ENCODE data around the gene DLG4.
"Not testable (repeated sequence)": the region's sequence is repeated elsewhere in the genome, so short reads cannot be mapped to it uniquely, and the experiment has no call there.

The DLG4 gene

GRCh38 chr17:7249830-7250229 is 30.2 kb upstream of the DLG4 start:
- DNase-seq (ENCODE audit: low read depth in 2 of 3, low spot score in 2 of 3): no peak

- no peak for DNase-seq (ENCODE audit: low read depth in 2 of 3, low spot score in 2 of 3)
Observed at GRCh38 chr17:7249214-7249613, 29.6 kb upstream of the DLG4 start.

DNA sequence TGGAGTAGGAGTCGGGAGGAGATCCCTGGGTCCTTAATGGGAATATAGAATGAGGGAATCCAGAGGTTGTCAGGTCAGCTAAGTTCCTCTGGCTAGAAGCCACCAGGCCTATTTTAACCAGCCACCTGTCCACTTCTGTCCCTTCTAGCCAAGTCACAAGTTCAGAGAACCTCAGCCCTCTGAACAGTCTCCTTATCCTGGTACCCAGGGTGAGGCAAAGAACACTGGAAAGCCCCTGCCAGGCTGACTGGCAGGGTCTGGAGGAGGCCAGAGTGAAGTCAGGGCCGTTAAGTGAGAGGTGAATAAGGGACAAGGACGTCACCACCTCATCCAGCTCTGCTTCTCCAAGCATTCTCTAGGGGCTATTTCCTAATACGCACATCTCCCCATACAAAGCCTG is 29.2 kb upstream of the DLG4 start:
- no peak for DNase-seq (ENCODE audit: low read depth in 2 of 3, low spot score in 2 of 3)

DNA sequence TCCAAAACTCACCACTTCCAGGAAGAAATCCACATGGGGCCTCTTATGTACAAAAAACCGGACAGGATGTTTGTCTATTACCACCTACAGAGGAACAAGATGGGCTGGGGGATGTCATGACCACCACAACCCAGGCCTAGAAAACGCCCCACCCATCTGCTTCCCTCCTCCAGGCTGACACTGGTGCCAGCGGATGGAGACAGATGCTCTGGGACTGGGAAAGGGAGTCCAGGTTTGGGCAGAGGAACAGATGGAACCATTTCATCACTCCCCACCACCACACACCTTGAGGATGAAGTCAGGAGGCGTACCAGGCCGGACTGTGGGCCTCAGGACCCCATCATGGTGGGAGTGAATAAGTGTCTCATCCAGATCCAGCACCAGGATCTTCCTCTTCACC is 27.1 kb upstream of the DLG4 start:
- DNase-seq (ENCODE audit: low read depth in 2 of 3, low spot score in 2 of 3): no peak

DNA sequence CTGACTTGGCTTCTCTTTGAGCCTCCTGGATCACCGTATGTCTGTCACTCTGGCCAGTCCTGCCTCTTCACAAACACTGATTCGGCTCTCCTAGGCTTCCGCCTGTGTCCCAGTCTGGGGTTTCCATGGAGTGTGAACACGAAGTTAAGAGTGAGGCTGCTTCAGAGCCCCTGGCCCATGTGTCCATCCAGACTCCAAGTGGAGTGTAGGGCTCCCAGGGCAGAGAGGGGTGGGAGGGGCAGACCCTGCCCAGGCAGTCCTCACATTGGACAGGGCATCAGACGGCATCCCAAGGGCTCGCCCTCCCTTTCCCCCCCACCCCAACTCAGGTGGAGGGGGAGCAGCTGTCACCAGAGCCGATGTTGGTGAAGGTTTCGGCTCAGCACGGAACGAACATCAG is 24.2 kb upstream of the DLG4 start:
- DNase-seq (ENCODE audit: low read depth in 2 of 3, low spot score in 2 of 3): not testable (repeated sequence)

- no peak for DNase-seq (ENCODE audit: low read depth in 2 of 3, low spot score in 2 of 3)
Observed at GRCh38 chr17:7243453-7243729, 23.8 kb upstream of the DLG4 start.

DNA sequence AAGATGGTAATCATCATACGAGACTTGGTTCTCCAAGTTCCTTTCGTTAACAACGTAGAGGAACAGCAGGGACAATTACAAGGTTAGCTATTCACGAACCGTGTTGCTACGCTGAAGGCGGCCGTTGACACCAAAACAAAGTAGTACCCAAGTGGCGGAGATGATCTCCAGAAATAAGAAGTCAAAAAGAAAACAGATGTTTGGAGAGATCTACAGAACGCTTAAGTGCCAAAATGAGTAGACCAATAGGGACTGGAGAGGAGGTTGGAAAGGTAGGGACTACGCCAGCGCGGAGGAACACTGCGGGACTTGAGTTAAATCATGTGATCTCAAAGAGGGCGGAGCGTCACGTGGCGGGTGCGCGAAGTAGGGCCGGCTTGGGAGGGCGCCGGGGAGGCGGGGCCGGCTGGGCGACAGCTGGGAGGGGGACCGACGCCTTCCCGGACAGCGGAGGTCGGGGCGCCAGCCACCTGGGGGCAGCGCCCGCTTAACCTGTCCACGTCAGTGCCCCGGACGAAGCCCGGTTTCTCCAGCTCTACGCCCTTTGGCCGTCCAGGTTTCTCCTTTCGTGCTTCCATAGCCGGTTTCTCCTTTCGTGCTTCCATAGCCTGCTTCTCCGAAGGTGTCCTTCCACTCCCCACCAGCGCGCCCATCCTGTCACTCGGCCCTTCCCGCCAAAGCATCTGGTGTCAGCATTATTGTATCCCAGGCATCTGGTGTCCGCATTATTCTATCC is 23.2 kb upstream of the DLG4 start:
- peak; percentile 79 to 89 (median 86) for DNase-seq (ENCODE audit: low read depth in 2 of 3, low spot score in 2 of 3)

DNA sequence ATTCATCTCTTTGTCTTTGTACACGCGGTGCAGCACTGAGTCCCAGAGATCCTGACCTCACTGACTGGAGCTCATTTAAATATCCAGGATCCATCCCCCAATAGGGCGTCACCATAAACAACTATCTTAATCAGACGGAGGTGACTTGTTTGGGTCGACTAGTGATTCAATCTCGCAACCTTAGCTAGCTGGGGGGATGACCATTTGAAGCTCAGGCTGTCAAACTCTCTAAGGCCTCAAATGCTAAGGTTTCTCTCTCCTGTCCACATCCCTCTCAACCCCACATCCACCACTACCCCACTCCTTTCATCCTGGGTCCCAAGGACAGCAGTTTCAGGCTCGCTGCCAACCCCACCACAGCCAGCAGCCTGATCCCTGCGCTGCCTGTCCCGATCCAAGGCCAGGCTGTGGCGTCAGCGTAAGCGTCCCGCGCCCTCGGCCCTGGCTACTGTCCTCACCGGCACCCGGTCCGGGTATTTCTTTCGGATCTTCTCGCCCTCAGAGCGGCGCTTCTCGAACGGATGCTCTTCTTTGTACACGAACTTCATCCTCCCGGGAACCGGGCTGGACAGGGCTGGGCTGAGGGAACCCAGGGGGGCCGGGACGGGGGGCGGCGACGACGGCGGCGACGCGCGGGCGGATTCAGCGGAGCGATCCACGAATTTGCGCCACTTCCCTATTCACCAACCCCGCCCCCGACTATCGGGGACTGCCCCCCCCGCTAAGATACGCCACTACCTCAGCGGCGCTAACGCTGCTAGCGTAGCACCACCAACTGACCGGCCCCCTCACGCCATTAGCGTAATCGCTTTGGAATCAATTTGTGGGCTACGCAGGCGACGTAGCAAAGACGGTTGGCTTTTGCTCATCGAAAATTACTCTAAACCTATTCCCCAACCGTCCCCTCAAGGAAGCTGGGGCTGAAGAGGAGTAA is 22.4 kb upstream of the DLG4 start, which contains the start of gene GABARAP:
TSS of gene GABARAP (minus strand) at position 667 of the 934 bp plus-strand sequence. CDS start at position 548, 119 bp downstream.
- DNase-seq (ENCODE audit: low read depth in 2 of 3, low spot score in 2 of 3): peak; percentile 76 to 98 (median 93)

DNA sequence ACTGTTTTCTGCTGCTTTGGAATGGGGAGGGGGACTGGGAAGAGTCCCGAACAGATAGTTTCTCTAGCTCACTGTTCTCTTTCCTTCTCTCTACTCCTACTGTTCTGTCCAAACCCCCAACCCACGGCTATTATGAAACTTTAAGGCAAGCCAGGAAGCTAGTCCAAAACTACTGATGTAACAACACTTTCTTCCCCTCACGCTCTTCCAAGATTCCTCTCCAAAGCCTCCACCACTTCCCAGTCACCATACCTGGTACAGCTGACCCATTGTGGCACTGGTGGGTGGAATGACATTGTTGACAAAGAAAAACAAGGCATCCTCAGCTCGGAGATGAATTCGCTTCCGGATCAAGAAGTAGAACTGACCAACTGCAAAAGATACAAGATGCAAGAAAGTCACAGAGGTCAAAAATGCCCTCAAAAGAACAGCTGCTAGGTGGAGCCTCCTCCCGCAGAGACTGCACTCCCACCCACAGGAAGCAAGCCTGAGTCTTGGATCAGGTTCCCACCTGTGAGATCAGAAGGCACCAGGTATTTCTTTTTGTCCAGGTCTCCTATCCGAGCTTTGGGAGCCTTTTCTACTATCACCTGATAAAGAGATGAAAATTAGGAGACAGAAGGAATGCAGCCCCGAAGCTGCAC is 21.6 kb upstream of the DLG4 start:
- DNase-seq (ENCODE audit: low read depth in 2 of 3, low spot score in 2 of 3): no peak

DNA sequence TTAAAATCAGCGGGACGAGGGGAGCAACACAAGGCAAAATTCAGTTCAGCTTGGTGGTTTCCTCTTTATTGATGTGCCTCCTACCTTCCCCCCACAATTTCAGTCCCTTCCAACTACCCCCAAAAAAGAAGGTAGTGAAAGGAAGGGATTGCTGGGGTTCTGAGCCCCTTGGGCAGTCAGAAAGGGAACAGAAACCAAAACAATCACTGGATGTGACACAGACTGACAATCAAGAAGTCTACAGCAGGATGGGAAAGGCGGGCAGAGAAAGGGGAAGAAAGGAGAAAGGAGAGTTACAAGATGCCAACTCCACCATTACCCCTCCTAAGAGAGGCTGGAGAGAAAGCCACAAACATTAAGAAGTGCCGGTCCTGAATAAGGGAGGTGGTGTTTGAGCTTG is 20.7 kb upstream of the DLG4 start:
- DNase-seq (ENCODE audit: low read depth in 2 of 3, low spot score in 2 of 3): no peak

DNA sequence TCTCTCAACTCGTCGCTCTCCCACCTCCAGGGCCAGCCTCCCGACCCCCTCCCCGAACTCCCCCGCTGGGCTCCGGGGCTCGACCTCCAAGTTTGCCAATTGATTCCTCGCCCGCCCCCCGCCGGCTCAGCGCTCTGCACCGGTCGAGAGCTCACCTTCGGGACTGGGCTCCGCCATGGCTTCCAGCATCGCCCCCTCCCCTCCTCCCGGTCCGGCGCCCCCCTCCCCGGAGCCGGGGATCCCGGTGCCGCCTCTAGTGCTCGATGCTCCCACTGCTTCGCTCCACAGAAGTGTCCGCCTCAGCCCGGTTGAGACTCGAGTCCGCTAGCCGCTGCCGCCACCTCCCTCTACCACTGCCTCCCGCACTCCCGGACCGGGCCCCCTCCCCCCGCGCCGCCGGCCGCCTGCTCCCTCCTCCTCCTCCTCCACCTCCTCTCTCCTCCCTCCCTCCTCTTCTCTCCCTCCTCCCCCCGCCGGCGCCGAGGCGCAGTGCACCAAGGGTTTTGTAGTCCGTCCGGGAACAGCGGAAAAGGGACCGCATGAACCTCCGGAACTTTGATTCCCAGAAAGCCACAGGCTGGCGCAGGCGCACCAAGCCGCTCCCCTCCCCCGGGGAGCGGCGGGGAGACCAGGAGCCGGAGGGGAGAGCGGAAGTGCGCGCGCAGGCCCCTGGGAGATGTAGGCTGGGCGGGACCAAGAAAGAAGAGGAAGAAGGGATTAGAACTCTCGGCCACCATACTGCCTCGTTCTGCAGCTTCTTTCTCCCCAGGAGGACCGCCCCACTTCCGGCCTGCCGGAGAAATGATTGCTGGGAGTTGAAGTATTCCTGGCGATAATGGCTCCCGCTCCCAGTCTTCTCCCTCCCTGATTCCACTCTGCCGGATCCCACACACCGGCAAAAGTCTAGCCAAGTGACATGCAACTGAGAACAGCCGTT is 19.7 kb upstream of the DLG4 start, which contains the start of gene PHF23:
TSS of gene PHF23 (minus strand) at position 367 of the 937 bp plus-strand sequence. CDS start at position 189, 178 bp downstream.
- peak; percentile 83 to 97 (median 92) for DNase-seq (ENCODE audit: low read depth in 2 of 3, low spot score in 2 of 3)

DNA sequence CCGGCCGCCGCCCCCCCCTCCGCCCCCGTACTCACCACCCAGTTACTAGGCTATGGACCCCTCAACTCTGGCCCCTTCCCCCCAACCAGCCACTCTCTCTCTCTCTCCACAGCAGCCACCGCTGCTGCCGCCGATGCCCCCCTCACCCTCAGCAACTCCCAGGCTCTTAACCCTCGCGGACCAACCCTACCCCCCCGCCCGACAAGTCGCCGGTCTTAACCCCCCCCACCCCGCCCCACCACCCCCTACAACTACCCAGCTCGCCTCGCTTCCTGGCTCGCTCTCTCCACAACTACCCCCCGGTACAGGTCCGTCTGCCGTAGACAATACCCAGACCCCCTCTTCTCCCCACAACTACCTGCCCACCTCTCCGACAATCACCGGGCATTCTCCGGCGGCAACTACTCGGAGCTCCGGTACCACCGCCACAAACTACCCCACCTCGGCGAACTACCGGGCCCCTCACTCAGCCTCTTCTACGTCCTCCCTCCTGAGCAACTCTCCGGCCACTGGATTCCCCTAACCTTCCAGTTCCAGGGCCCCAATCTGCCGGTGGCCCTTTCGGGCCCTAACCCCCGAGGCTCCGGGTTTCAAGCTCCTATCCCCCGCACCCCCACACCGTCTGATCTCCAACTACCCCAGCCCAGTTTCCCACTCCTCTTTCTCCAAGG is 18.9 kb upstream of the DLG4 start:
- no peak for DNase-seq (ENCODE audit: low read depth in 2 of 3, low spot score in 2 of 3)

DNA sequence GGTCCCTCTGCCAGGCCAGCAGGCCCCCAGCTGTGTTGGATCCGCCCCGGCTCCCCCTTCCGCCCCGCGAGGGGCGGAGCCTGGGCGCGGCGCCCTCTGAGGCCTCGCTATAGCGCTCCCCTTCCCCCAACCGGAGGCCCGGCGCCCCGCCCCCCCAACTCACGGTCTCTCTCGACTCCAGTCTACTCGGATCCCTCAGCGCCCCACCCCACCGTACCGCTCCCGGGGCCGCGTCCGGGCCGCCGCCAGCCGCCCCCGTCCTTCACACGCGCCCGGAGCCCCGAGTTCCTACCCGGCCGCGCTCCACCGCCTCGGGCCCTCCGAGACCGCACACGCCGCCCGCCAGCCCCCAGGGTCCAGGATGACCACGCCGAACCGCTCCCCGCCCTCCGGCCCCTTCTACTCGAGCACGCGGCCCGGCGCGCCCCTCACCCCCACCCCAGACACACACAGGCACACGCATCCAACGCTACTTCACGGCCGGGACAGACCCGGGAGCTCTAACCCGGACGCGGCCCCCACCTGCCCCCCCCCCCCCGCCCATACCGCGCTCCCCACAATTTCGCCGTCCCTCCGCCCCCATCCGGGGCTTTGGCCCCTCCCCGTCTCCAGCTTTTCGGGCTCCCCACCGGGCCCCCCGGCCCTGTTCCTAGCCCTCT is 18.3 kb upstream of the DLG4 start:
- DNase-seq (ENCODE audit: low read depth in 2 of 3, low spot score in 2 of 3): peak; percentile 70 to 79 (median 70)

GRCh38 chr17:7237266-7237760 is 17.7 kb upstream of the DLG4 start:
- DNase-seq (ENCODE audit: low read depth in 2 of 3, low spot score in 2 of 3): no peak

- no peak for DNase-seq (ENCODE audit: low read depth in 2 of 3, low spot score in 2 of 3)
Observed at GRCh38 chr17:7236808-7237207, 17.2 kb upstream of the DLG4 start.

GRCh38 chr17:7235693-7236665 is 16.3 kb upstream of the DLG4 start:
- no peak for DNase-seq (ENCODE audit: low read depth in 2 of 3, low spot score in 2 of 3)

DNA sequence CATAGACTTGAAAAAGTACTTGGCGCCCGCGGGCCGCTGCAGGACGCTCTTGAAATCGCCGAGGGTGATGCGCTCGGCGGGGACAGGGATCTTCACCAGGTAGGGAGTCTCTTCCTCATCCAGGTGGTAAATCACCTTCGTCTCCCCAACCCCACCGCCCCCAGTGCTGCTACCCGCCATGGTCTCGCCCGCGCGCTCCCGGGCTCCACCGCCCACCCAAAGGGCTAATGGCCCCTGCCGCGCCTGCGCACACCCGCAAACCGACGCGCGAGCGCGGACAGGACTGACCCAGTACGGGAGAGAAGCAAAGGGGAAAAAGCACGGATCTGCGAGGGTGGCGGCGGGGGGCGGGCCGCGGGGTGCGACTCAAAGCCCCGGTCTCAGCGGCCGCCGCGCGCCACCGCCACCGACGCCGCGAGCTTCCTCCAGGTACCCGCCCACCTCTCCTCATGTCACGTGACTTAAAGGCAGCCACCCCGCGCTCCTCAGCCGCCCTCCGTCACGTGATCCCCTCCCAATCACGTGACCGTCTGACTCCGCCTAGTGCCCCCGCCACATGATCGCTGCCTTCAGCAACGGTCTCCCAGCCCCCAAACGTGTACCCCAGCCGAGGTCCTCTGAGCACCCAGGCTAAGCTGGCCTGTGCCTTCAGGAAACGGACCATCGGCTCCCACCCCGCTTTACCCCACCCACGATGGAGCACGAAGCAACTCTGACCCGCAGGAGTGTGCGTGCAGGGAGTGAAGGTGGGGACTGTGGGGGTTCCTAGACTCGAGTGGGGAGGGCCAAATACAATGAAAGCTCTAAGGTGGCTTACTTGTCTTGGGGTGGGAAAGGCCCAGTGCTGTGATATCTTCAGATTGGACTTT is 14.7 kb upstream of the DLG4 start, which contains the start of gene DVL2:
TSS of gene DVL2 (minus strand) at position 435 of the 869 bp plus-strand sequence. CDS start at position 180, 255 bp downstream.
- DNase-seq (ENCODE audit: low read depth in 2 of 3, low spot score in 2 of 3): peak; percentile 78 to 94 (median 84)
